CD4-positive, alpha-beta T cell treated with Interleukin-6 for 4 hours (primary cell): ENCODE data around the gene FRAS1.
"Not testable (repeated sequence)": the region's sequence is repeated elsewhere in the genome, so short reads cannot be mapped to it uniquely, and the experiment has no call there.

Source experiments
- DNase-seq: peaks from one replicate; pipeline ENCODE4 v3.0.0-alpha.2; 2020; ENCODE audit warnings: mixed read lengths

FRAS1 gene

DNA sequence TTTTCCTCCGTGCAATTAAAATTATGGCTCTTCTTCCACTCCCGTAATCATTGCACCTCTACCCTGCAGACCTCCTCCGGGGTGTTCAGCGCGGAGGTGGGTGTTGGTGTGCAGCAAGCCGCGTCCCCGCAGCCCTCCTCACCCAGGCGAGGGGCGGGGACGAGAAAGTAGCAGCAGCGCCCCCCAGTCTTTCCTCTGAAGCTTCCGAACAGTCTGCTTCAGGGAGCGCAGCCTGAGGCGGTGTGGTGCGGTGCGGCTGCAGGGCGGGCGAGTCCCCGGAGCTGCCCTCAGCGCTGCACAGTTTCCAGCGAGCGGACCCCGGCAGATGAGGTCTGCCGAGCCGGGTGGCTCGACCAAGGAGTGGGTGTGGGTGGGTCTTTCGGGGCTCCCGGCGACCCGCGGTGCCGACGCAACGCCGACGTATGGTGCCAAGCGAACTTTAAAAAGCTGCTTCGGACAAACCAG is at the start of gene FRAS1:
Gene FRAS1 (plus strand): TSS at position 189 of the 465 bp plus-strand sequence. CDS start 687 bp downstream, outside the sequence.
- DNase-seq: peak; percentile 5

- not testable (repeated sequence) for DNase-seq
Observed at GRCh38 chr4:78011003-78011402, 46.1 kb upstream of the FRAS1 start.

DNA sequence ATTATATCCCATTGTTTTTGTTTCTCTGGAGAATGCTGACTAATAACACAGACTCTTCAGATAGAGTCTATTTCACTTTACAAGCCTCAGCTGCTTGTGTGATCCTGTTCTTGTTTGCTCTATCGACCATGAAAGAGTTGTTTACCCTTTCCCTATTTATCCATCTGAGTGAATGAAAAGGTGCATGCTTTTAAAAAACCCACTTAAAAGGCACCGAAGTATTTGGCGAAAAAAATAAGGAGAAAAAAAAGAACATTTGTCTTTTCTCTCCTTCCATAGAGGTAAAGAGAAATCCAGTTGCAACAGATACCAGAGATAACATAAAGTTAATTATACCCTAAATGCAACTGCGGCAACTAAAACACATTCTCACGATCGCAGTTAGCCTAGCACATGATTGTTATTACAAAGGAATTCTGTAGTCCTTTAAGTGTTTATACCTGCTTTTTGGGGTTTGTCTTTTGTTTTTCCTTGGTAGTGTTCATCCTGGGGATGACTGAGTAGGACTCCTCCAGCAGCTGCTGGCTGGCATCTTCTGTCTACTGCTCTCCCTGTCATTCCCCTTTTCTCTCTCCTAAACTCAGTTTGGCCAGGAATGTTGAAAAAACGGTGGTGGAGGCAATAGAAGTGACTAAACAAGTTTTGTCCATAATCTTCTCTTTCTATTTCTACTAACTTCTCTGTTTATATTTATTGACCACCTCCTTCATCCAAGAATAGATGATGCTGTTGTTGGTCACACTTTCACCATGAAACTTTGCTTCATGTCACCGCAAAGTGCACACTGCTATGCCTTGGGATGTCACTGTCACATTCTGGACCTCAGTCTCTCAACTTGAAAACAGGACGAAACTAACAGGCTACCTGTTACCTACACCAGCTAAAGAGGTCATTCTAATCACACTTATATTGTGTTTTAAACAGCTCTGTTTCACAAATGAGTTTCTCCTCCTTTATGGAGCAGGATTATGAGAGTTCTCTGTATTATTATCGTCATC is 41.9 kb upstream of the FRAS1 start:
- no peak for DNase-seq

- DNase-seq: no peak
Observed at GRCh38 chr4:78018271-78019049, 38.7 kb upstream of the FRAS1 start.

- DNase-seq: no peak
Observed at GRCh38 chr4:78019414-78019813, 37.7 kb upstream of the FRAS1 start.

- DNase-seq: no peak
Observed at GRCh38 chr4:78020677-78021076, 36.4 kb upstream of the FRAS1 start.

DNA sequence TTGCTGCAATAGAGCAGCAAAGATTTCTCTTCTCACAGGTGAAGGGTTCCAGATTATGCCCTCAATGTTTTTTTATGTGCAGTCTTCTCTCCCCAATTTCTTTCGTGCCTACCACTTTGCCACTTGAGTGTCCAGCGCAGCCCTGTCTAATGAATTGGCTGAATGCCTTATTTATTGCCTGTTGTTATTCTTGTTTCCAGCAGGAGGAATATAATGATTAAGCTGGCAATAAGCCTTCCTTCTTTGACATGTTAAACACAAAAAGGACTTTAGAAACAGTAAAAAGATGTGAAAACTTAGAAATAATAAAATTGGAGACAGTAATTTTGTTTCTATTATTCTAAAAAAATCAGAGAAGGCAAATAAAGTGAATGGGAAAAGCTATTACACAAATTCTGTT is 34.6 kb upstream of the FRAS1 start:
- DNase-seq: no peak

DNA sequence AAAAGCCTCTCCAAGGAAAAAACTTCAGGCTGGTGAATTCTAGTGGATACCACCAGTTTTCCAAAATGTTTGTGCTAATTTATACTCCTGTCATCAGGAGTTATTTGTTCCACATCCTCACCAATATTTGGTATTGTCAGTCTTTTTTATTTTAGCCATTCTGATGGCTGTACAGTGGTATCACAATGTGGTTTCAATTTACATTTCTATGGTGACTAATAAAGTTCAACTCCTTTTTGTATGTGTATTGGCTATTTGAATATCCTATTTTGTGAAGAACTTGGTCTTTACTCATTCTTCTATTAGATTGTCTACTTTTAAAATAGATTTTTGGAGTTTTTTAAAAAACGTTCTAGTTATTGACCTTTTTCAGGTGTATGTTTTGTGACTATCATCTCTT is 33.0 kb upstream of the FRAS1 start:
- no peak for DNase-seq

- no peak for DNase-seq
Observed at GRCh38 chr4:78024576-78025091, 32.5 kb upstream of the FRAS1 start.

- DNase-seq: no peak
Observed at GRCh38 chr4:78031417-78031950, 25.6 kb upstream of the FRAS1 start.

DNA sequence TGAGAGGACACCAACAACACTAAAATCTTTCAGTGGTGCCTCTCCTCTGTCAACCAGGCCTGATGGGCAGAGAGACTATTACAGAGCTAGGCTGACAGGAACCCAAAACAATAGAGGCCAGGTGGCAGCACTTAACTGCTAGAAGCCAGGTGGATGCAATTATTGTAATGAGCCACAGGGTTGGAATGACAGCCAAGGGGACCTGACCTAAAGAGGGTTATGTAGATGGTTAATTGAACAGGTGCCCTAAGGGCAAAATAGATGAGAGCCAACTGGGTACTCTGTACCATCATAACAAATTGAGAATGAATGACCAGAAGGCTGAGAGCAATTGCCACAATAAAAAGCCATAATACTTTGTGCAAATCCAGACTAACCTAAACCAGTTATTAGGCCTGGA is 24.7 kb upstream of the FRAS1 start:
- DNase-seq: no peak

- no peak for DNase-seq
Observed at GRCh38 chr4:78032929-78033328, 24.2 kb upstream of the FRAS1 start.

DNA sequence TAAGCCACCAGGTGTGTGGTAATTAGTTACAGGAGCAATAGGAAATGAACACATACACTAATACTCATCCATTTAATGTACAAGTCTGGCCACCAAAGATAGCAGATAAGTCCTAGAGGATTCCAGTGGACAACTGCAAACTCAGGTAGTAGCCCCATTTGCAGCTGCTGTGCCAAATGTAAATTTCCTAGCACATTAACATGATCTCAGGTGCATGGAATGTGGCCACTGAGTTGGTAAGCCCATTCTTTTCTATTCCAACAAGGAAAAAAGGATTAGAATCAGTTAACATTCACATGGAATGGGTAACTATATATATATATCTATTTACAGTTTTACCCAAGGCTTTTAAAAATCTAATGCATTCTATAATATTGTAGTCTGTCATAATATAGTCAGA is 23.3 kb upstream of the FRAS1 start:
- DNase-seq: no peak

GRCh38 chr4:78038704-78039103 is 18.4 kb upstream of the FRAS1 start:
- DNase-seq: no peak

DNA sequence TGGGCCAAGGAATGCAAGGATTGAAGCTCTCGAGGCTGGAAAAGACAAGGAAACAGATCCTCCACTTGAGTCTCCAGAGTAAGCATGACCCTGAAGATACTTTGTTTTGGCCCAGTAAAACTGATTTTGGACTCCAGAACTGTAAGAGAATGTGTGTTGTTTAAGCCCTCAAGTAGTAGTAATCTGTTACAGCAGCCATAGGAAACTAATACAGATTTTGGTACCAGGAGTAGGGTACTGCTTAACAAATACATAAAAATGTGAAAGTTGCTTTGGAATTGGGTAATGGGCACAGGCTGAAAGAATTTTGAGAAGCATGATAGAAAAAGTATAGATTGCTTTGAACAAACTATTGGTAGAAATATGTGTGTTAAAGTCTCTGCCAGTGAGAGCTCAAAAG is 17.4 kb upstream of the FRAS1 start:
- no peak for DNase-seq

- DNase-seq: no peak
Observed at GRCh38 chr4:78040431-78040830, 16.7 kb upstream of the FRAS1 start.

DNA sequence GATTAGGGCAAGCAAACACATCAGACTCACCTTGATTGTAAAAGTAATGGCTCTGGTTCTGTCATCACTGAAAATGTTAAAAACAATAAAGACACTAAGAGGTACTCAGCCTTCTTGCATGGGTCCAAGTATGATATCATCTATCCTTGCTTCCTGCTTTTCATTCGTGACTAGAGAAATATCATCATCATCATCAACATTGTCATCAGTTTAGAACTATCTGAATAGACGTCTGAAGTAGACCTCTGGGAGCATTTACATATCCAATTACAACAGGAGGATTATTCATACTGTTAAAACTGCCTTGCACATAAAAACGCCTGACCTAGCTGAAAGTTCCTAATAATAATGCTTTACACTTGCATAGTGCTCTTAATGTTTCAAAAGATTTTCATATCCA is 9.8 kb upstream of the FRAS1 start:
- DNase-seq: no peak

DNA sequence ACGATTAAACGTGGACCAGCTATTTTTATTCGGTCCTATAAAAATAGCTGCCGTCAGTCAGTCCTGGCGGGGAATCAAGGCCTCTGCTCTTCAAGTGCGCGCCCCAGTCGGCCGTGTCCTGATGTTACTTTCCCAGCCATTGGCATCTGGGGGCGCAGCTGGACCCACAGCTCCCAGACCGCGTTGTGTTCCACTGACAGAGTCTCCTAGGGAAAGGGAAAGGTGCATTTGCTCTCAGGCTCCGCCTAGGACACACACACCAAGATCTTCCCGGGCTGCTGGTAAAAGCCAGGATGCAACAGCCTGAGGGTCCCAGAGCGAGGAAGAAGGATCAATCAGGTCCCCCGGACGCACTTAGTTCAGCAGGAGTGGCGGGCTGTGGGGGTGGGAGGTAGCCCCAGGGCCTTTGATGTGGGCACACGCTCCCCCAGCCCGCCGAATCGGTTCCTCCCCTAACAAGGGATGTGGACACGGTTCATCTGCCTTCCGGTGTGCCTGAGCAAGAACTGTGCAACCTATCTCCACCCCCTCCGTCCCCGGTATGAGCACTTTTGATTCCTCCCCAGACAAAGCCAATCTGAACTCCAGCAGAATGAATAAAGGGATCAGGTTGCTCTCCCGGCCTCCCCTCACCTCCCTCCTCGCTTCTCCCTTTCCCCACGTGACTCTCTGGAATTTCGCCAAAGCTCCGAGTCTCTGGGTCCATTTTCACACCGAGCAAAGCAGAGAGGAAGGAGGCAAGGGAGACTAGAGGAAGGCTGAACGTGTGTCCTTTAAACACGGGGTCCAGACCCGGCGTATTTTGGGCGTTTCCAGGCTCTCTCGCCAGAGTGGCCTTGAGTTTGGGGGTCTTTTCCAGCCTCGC is 626 bp upstream of the FRAS1 start:
- DNase-seq: no peak

GRCh38 chr4:78057600-78058550 is 752 bp downstream of the FRAS1 start:
- peak; percentile 6 for DNase-seq

DNA sequence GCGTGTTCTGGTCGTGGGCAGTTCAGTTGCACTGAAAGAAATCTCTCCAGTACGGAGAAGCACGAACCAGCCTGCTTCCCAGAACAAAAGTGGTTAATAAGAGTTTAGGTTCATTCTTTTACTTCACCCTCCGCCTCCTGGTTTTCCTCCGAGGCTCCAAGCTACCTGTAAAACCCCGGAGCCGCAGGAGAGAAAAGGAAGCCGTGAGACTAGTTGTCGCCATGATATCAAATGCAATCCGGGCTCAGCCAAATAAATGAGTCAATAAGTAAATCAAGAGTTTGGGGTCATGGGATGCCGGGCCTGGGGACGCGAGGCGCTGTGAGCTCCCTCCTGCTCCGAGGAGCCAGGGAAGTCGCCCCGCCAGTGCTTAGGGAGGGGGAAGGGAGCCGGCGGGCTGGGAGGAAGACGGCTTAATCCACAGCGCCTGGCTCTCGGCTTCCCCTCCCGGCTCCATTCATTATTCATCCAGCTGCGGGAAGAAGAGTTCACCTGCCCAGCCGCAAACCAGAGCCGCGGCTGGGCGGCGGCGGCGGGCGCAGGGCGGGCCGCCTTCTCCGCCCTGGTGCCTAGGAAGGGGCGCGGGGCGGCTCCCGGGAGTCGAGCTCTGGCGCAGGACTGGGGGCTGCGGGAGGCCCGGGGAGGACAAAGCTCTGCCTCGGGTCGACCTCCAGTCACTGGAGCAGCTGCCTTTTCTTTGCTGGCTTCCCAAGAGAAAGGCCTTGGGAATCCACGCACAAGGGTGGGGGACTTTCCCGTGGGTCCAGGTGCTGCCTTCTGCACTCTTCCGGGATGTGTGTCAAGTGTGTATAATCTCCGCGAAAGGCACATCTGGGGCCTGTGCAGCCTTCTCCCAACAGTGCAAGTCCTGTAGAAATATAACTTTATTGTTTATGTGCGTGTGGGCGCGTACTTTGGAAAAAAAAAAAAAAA is 1.7 kb downstream of the FRAS1 start:
- no peak for DNase-seq
